ENCODE results near the gene UNC5C.

UNC5C gene

GRCh38 chr4:95528388-95528948 is 20.3 kb downstream of the UNC5C start:
- in situ Hi-C loops (cut with HindIII; ENCODE audit: low sequenced_read_pairs), result no loop called here
- no peak overlapping the region for H3K4me3 ChIP-seq (ENCODE audit: low read depth, low read length)
- no peak for DNase-seq (ENCODE audit: low read depth)
- TF ChIP-seq CTCF (IDR thresholded peaks at IDR 0.05; ENCODE audit: low read depth, low read length, missing control alignments), result no peak

- no peak for DNase-seq (ENCODE audit: low read depth)
- no peak for TF ChIP-seq CTCF (IDR thresholded peaks at IDR 0.05; ENCODE audit: low read depth, low read length, missing control alignments)
- in situ Hi-C loops (cut with HindIII; ENCODE audit: low sequenced_read_pairs), result no loop called here
- H3K4me3 ChIP-seq (ENCODE audit: low read depth, low read length), result no peak overlapping the region
Measured at GRCh38 chr4:95526075-95526474, 22.7 kb downstream of the UNC5C start.

- H3K4me3 ChIP-seq (ENCODE audit: low read depth, low read length), result no peak overlapping the region
- TF ChIP-seq CTCF (IDR thresholded peaks at IDR 0.05; ENCODE audit: low read depth, low read length, missing control alignments), result no peak
- no peak for DNase-seq (ENCODE audit: low read depth)
- in situ Hi-C loops (cut with HindIII; ENCODE audit: low sequenced_read_pairs), result no loop called here
Measured at GRCh38 chr4:95524729-95525128, 24.0 kb downstream of the UNC5C start.

GRCh38 chr4:95524184-95524583 is 24.6 kb downstream of the UNC5C start:
- DNase-seq (ENCODE audit: low read depth), result no peak
- TF ChIP-seq CTCF (IDR thresholded peaks at IDR 0.05; ENCODE audit: low read depth, low read length, missing control alignments), result no peak
- in situ Hi-C loops (cut with HindIII; ENCODE audit: low sequenced_read_pairs), result no loop called here
- no peak overlapping the region for H3K4me3 ChIP-seq (ENCODE audit: low read depth, low read length)

GRCh38 chr4:95522682-95523530 is 25.9 kb downstream of the UNC5C start:
- TF ChIP-seq CTCF (IDR thresholded peaks at IDR 0.05; ENCODE audit: low read depth, low read length, missing control alignments), result no peak
- DNase-seq (ENCODE audit: low read depth), result no peak
- in situ Hi-C loops (cut with HindIII; ENCODE audit: low sequenced_read_pairs), result no loop called here
- no peak overlapping the region for H3K4me3 ChIP-seq (ENCODE audit: low read depth, low read length)

GRCh38 chr4:95517576-95518345 is 31.0 kb downstream of the UNC5C start:
- H3K4me3 ChIP-seq (ENCODE audit: low read depth, low read length), result no peak overlapping the region
- TF ChIP-seq CTCF (IDR thresholded peaks at IDR 0.05; ENCODE audit: low read depth, low read length, missing control alignments), result no peak
- in situ Hi-C loops (cut with HindIII; ENCODE audit: low sequenced_read_pairs), result no loop called here

More at GRCh38 chr4:95517576-95518345, 31.0 kb downstream of the UNC5C start:
- DNase-seq (ENCODE audit: low read depth), result no peak
